ENCODE measurements around the gene RHBDL3.

DNA sequence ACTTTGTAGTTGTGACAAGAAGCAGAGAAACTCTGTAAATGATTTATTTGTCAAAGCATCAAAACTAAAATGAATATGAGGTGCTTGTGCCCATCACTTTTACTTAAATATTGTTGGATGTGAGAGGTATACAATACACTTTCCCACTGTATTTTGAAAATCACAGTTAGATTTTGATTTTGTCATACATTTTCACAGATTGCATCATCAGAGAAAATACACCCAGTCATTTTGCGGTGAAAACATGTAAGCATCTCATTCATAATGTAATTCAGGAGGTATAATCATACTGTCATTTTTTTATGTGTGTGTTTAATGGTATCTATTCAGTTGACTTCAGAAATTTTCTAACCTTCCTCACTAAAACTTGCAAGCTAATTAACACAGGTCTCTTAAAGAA is 95.6 kb downstream of the RHBDL3 start:
- TF ChIP-seq CTCF (IDR thresholded peaks at IDR 0.05; ENCODE audit: low read length) (no peak), EZH2 (optimal IDR thresholded peaks at IDR 0.05; ENCODE audit: low read depth, low read length) (no peak)
